ENCODE measurements around the gene EGLN3. TPM values are rescaled to one million over a fixed set of nuclear protein-coding genes. Genes with fewer than 3 reads are reported as not detected.

The EGLN3 gene
- total RNA-seq, 1 donor from 2014 or later = 0.38 TPM

- no peak for TF ChIP-seq CTCF (IDR thresholded peaks at IDR 0.05)
- H3K9me3 Mint-ChIP-seq (ENCODE audit: unreplicated experiment) = peaks cover 25% of the 10 kb centered on the region
These were observed 70.5 kb downstream of the EGLN3 start for GRCh38 chr14:33880330-33880729.

GRCh38 chr14:33879684-33880286, 71.1 kb downstream of the EGLN3 start:
- Mint-ChIP-seq H3K9me3 (ENCODE audit: unreplicated experiment) (peaks cover 27% of the 10 kb centered on the region), H3K4me1 (ENCODE audit: unreplicated experiment) (no peaks in the 10 kb centered on the region), H3K36me3 (ENCODE audit: unreplicated experiment) (no peaks in the 10 kb centered on the region), H3K27ac (ENCODE audit: unreplicated experiment) (no peak overlapping the region), H3K4me3 (ENCODE audit: unreplicated experiment) (no peak overlapping the region), H3K27me3 (ENCODE audit: unreplicated experiment) (peaks cover 10% of the 10 kb centered on the region)
- TF ChIP-seq CTCF (IDR thresholded peaks at IDR 0.05) = no peak
- no peak for DNase-seq (ENCODE audit: extremely low spot score, unreplicated experiment)

More at GRCh38 chr14:33880330-33880729, 70.5 kb downstream of the EGLN3 start:
- H3K36me3 Mint-ChIP-seq (ENCODE audit: unreplicated experiment) = no peaks in the 10 kb centered on the region
- DNase-seq (ENCODE audit: extremely low spot score, unreplicated experiment) = no peak
- H3K27ac Mint-ChIP-seq (ENCODE audit: unreplicated experiment) = no peak overlapping the region
- H3K4me3 Mint-ChIP-seq (ENCODE audit: unreplicated experiment) = no peak overlapping the region
- H3K4me1 Mint-ChIP-seq (ENCODE audit: unreplicated experiment) = no peaks in the 10 kb centered on the region
- peaks cover 10% of the 10 kb centered on the region for H3K27me3 Mint-ChIP-seq (ENCODE audit: unreplicated experiment)

GRCh38 chr14:33876274-33876673, 74.6 kb downstream of the EGLN3 start:
- no peak for DNase-seq (ENCODE audit: extremely low spot score, unreplicated experiment)
- H3K4me1 Mint-ChIP-seq (ENCODE audit: unreplicated experiment) = no peaks in the 10 kb centered on the region
- no peak overlapping the region for H3K27ac Mint-ChIP-seq (ENCODE audit: unreplicated experiment)
- H3K9me3 Mint-ChIP-seq (ENCODE audit: unreplicated experiment) = peaks cover 32% of the 10 kb centered on the region
- no peak overlapping the region for H3K4me3 Mint-ChIP-seq (ENCODE audit: unreplicated experiment)
- peaks cover 15% of the 10 kb centered on the region for H3K27me3 Mint-ChIP-seq (ENCODE audit: unreplicated experiment)
- TF ChIP-seq CTCF (IDR thresholded peaks at IDR 0.05) = no peak
- no peaks in the 10 kb centered on the region for H3K36me3 Mint-ChIP-seq (ENCODE audit: unreplicated experiment)

All from osteocyte (in vitro differentiated cells).